ENCODE data around the gene RBFOX2. TPM values are rescaled to one million over a fixed set of nuclear protein-coding genes. Genes with fewer than 3 reads are reported as not detected.
"Not testable (repeated sequence)": the region's sequence is repeated elsewhere in the genome, so short reads cannot be mapped to it uniquely, and the experiment has no call there.

The RBFOX2 gene
- total and polyA plus RNA-seq, 3 donors from 2014 or later, result 53.4 to 85.2 (median 63.9) TPM

DNA sequence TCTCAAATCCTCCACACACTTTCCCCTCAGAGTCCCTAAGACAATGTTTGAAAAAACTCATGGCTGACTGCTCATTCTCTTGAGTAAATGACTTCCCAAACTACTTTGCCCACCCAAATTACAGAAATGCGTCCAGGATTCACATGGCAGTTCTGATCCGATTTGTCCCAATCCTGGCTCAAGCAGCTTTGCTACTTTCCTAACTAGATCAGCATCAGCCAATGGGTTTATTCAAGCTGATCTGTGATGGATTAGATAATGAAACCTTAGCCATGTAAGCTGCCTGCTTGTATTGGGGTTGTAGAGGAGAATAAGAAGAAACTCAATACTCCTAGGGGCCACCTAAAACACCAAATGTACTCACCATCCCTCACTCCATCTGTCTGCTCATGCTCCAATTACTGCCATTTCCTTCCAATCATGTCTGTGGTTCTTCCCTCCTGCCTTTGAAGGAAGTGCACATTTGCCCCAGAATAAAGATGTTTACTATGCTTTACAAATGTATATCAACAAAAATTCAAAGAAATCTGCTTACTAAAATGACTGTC, 6.9 kb downstream of the RBFOX2 start:
- H3K36me3 ChIP-seq (ENCODE audit: low read depth, missing control alignments), result no peaks in the 10 kb centered on the region
- no peaks in the 10 kb centered on the region for H3K9me3 ChIP-seq
- no peak overlapping the region for H3K4me3 ChIP-seq
- no peak for TF ChIP-seq POLR2A (IDR thresholded peaks at IDR 0.05)
- TF ChIP-seq, protein P1, sequence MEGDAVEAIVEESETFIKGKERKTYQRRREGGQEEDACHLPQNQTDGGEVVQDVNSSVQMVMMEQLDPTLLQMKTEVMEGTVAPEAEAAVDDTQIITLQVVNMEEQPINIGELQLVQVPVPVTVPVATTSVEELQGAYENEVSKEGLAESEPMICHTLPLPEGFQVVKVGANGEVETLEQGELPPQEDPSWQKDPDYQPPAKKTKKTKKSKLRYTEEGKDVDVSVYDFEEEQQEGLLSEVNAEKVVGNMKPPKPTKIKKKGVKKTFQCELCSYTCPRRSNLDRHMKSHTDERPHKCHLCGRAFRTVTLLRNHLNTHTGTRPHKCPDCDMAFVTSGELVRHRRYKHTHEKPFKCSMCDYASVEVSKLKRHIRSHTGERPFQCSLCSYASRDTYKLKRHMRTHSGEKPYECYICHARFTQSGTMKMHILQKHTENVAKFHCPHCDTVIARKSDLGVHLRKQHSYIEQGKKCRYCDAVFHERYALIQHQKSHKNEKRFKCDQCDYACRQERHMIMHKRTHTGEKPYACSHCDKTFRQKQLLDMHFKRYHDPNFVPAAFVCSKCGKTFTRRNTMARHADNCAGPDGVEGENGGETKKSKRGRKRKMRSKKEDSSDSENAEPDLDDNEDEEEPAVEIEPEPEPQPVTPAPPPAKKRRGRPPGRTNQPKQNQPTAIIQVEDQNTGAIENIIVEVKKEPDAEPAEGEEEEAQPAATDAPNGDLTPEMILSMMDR (IDR thresholded peaks at IDR 0.05), result no peak
- no peaks in the 10 kb centered on the region for H3K27me3 ChIP-seq
- peaks cover 13% of the 10 kb centered on the region for H3K4me1 ChIP-seq
- H3K27ac ChIP-seq, result peak overlapping the region in 1 of 2 donors; percentile 26
- DNase-seq, result no peak
- intact Hi-C loops (cut with DNase I; ENCODE audit: low total_unique reads), result no loop called here
- 79 to 80% methylated on average over 2 of the region's 2 CpGs for WGBS, 2 donors

DNA sequence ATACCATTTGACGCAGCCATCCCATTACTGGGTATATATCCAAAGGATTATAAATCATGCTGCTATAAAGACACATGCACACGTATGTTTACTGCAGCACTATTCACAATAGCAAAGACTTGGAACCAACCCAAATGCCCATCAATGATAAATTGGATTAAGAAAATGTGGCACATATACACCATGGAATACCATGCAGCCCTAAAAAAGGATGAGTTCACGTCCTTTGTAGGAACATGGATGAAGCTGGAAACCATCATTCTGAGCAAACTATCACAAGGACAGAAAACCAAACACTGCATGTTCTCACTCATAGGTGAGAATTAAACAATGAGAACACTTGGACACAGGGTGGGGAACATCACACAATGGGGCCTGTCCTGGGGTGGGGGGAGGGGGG, 7.8 kb downstream of the RBFOX2 start:
- WGBS, 2 donors, result 95 to 100% methylated on average over 3 of the region's 3 CpGs
- intact Hi-C loops (cut with DNase I; ENCODE audit: low total_unique reads); H3K27ac ChIP-seq; H3K4me3 ChIP-seq; H3K27me3 ChIP-seq; DNase-seq; H3K36me3 ChIP-seq (ENCODE audit: low read depth, missing control alignments); H3K9me3 ChIP-seq: not testable (repeated sequence)
- H3K4me1 ChIP-seq, result peaks cover 12% of the 10 kb centered on the region

DNA sequence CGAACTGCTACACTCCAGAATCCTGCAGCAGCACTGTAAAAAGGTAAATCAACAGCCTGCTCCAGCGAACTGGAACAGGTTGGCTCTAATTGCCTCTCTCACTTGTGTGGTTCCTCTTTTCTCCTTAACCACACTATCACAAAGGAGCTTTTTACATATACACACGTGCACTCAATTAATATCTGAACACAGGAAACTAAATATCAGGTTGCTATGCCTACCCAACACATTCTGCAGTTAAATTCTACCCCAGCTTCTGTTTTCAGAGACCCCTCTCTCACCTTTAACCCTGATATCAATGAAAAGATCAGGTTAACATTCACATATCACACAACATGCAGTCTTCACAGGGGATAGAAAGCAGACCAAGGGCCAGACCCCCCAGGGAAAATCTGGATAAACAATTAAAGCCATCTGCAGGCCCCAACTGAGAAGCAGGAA, 11.0 kb downstream of the RBFOX2 start:
- Histone ChIP-seq H3K27ac (no peak overlapping the region), H3K9me3 (no peaks in the 10 kb centered on the region), H3K36me3 (ENCODE audit: low read depth, missing control alignments) (no peaks in the 10 kb centered on the region), H3K27me3 (no peaks in the 10 kb centered on the region), H3K4me3 (no peak overlapping the region), H3K4me1 (peaks cover 12% of the 10 kb centered on the region)
- TF ChIP-seq, protein P1 (IDR thresholded peaks at IDR 0.05), result no peak
- no peak for TF ChIP-seq POLR2A (IDR thresholded peaks at IDR 0.05)
- intact Hi-C loops (cut with DNase I; ENCODE audit: low total_unique reads), result no loop called here
- no peak for DNase-seq
- WGBS, 2 donors, result 67 to 73% methylated on average over 3 of the region's 3 CpGs

DNA sequence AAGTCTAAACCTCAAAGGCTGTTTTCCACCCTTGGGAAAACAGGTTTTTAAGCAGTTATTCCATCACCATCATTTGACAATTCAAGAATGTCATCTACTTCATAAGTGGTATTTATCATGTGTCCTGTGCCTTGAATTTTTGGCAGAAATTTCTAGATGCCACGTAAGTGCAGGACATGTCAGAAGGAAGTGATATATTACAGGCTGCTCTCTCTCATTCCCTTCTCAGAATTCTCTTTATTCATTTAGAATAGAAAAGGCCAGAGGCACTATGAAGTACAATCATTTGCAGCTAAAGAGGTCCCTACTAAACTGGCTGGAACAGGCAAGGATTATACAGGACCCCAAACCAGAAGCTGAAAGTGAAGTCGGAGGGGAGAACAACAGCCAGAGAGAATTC, 11.9 kb downstream of the RBFOX2 start:
- WGBS, 2 donors, result 62 to 74% methylated on average over 2 of the region's 2 CpGs
- Histone ChIP-seq H3K4me3 (no peak overlapping the region), H3K36me3 (ENCODE audit: low read depth, missing control alignments) (no peaks in the 10 kb centered on the region), H3K27me3 (no peaks in the 10 kb centered on the region), H3K27ac (no peak overlapping the region), H3K4me1 (peaks cover 3% of the 10 kb centered on the region), H3K9me3 (no peaks in the 10 kb centered on the region)
- DNase-seq, result no peak
- intact Hi-C loops (cut with DNase I; ENCODE audit: low total_unique reads), result no loop called here
- TF ChIP-seq, protein P1 (IDR thresholded peaks at IDR 0.05), result no peak
- no peak for TF ChIP-seq POLR2A (IDR thresholded peaks at IDR 0.05)

DNA sequence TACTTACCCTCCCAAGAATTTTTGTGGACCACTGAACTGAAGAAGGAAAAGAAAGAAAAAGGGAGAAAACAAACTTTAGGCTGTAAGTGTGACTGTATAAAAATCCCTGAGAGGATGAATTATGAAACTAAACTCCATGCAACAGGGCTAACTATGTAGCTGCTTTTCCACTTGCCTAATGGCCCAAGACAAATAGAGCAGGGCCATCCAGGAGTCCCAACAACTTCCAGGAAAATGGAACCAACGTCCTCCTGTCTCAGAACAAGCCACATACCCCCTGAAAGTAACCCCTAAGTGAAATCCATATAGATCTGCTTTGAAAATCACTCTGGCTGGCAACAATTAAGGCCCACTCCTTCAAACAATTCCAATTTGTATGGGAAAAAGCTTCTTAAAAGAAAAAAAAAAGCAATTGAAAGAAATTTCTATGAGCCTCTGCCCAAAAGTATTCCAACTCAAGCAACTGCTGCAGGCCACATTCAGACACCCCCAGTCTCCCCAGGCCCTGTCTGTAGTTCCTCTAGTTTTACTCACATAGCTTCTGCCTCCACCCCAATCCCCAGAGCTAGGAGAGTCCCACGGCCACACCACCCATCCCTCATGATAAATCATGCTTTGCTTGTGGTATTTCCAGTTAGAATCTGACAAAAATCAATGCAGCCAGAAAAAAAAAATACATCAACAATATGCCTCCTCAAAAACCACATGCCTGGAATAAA, 12.7 kb downstream of the RBFOX2 start:
- intact Hi-C loops (cut with DNase I; ENCODE audit: low total_unique reads), result no loop called here
- peaks cover 3% of the 10 kb centered on the region for H3K4me1 ChIP-seq
- H3K4me3 ChIP-seq, result no peak overlapping the region
- no peaks in the 10 kb centered on the region for H3K9me3 ChIP-seq
- WGBS, 2 donors, result 60 to 66% methylated on average over 2 of the region's 2 CpGs
- H3K36me3 ChIP-seq (ENCODE audit: low read depth, missing control alignments), result no peaks in the 10 kb centered on the region
- H3K27me3 ChIP-seq, result no peaks in the 10 kb centered on the region
- TF ChIP-seq POLR2A (IDR thresholded peaks at IDR 0.05), result no peak
- TF ChIP-seq, protein P1 (IDR thresholded peaks at IDR 0.05), result no peak
- DNase-seq, result no peak
- no peak overlapping the region for H3K27ac ChIP-seq
